OCI-LY3 (cell line): ENCODE measurements around the gene TMEM19.

Experiments
- H2AFZ ChIP-seq: fragments of 200-600, 300-600 bp; shearing (Covaris generic); 2 replicates; pipeline ENCODE4 v1.6.0; 2014; ENCODE audit warnings: antibody characterized with exemption, low read depth, low read length
- H3K27ac ChIP-seq: fragments of 200-600, 300-600 bp; sonication (generic); 2 replicates; pipeline ENCODE4 v1.5.1; 2014; ENCODE audit warnings: mild to moderate bottlenecking, low read length, moderate library complexity, mixed read lengths
- H3K27me3 ChIP-seq: fragments of 200-600, 300-600 bp; sonication (generic); 2 replicates; pipeline ENCODE4 v1.6.1; 2014; ENCODE audit warnings: low read depth, low read length, mixed read lengths
- H3K36me3 ChIP-seq: fragments of 200-600, 300-600 bp; sonication (generic); replicated peaks from 2 replicates; pipeline ENCODE3; 2014; ENCODE audit warnings: low read depth, low read length, mixed read lengths
- H3K4me1 ChIP-seq: fragments of 300-600, 200-600 bp; sonication (generic); 2 replicates; pipeline ENCODE4 v1.6.1; 2014; ENCODE audit warnings: low read length, mixed read lengths
- H3K4me2 ChIP-seq: fragments of 200-600, 300-600 bp; sonication (generic); 2 replicates; pipeline ENCODE4 v1.6.1; 2014; ENCODE audit warnings: low read length, mixed read lengths
- H3K4me3 ChIP-seq: fragments of 300-600, 200-600 bp; sonication (generic); 2 replicates; pipeline ENCODE4 v1.5.1; 2014; ENCODE audit warnings: antibody characterized with exemption, mild to moderate bottlenecking, low read length, moderate library complexity
- H3K79me2 ChIP-seq: fragments of 300-600, 200-600 bp; shearing (Covaris generic); 2 replicates; pipeline ENCODE4 v1.6.1; 2014; ENCODE audit warnings: mild to moderate bottlenecking, low read length, mixed read lengths
- H3K9ac ChIP-seq: fragments of 300-600, 200-600 bp; shearing (Covaris generic); 2 replicates; pipeline ENCODE4 v1.6.0; 2014; ENCODE audit warnings: mild to moderate bottlenecking, low read length, moderate library complexity
- H3K9me3 ChIP-seq: fragments of 200-600, 300-600 bp; shearing (Covaris generic); 2 replicates; pipeline ENCODE4 v1.6.1; 2014; ENCODE audit warnings: low read length, mixed read lengths; ENCODE audit not compliant: insufficient read depth
- H4K20me1 ChIP-seq: fragments of 200-600, 300-600 bp; sonication (generic); 2 replicates; pipeline ENCODE4 v1.6.1; 2016; ENCODE audit warnings: low read length, mixed read lengths; ENCODE audit not compliant: insufficient read depth
- EZH2phosphoT487 ChIP-seq: fragments of 200-600 bp; shearing (Covaris generic); IDR thresholded peaks from 2 replicates; pipeline ENCODE4 v1.6.1; 2018; ENCODE audit warnings: antibody characterized with exemption, mixed run types, low read depth
- TF ChIP-seq, protein P1 (sequence below): fragments of 200-600, 300-600 bp; sonication (generic); IDR thresholded peaks from 2 replicates; pipeline ENCODE4 v1.5.1; 2014; ENCODE audit warnings: antibody characterized with exemption, low read length, low read depth

The TMEM19 gene

DNA sequence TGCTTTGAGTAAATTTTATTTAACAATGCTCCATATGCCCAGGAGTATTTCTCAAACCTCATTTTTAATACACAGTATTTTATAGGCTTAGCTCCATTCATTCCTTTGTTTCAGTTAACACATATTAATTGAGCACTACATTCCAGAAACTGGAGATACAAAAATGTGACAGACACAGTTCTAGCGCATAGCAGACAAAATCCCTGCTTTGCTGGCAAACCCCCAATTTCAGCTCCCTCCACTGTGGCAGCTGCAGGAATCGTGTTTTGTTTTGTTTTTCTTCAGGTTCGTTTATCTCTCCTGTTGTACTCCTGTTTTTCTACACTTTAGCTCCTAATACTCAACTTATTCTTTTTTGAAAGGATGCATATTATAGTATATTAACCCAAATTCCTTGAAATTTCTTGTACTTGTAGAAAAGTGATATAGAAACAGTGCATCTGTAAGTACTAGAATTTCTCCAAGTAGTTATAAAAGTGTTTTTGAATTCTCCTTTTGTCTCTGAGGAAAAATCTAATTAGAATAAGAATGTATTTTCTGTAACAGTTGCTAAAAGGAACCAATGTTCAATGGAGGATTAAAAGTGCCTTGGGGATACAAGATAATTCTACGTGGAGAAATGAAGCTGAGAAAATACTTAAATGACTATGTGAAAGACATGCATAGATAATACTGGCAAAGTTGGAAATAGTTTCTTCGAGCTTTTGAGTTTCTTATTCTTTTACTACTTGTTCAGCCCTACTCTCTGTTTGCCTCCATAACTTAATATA lies 62.4 kb downstream of the TMEM19 start:
- no peak overlapping the region for H3K9ac ChIP-seq
- no peaks in the 10 kb centered on the region for H3K36me3 ChIP-seq
- H3K27me3 ChIP-seq = peaks cover 16% of the 10 kb centered on the region
- no peak overlapping the region for H2AFZ ChIP-seq
- no peak overlapping the region for H3K27ac ChIP-seq
- H3K79me2 ChIP-seq = no peaks in the 10 kb centered on the region
- H3K9me3 ChIP-seq = no peaks in the 10 kb centered on the region
- no peak overlapping the region for H3K4me3 ChIP-seq
- H3K4me2 ChIP-seq = no peak overlapping the region
- TF ChIP-seq, protein P1, sequence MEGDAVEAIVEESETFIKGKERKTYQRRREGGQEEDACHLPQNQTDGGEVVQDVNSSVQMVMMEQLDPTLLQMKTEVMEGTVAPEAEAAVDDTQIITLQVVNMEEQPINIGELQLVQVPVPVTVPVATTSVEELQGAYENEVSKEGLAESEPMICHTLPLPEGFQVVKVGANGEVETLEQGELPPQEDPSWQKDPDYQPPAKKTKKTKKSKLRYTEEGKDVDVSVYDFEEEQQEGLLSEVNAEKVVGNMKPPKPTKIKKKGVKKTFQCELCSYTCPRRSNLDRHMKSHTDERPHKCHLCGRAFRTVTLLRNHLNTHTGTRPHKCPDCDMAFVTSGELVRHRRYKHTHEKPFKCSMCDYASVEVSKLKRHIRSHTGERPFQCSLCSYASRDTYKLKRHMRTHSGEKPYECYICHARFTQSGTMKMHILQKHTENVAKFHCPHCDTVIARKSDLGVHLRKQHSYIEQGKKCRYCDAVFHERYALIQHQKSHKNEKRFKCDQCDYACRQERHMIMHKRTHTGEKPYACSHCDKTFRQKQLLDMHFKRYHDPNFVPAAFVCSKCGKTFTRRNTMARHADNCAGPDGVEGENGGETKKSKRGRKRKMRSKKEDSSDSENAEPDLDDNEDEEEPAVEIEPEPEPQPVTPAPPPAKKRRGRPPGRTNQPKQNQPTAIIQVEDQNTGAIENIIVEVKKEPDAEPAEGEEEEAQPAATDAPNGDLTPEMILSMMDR = no peak
- TF ChIP-seq EZH2phosphoT487 = no peak
- peaks cover 13% of the 10 kb centered on the region for H3K4me1 ChIP-seq
- no peaks in the 10 kb centered on the region for H4K20me1 ChIP-seq

DNA sequence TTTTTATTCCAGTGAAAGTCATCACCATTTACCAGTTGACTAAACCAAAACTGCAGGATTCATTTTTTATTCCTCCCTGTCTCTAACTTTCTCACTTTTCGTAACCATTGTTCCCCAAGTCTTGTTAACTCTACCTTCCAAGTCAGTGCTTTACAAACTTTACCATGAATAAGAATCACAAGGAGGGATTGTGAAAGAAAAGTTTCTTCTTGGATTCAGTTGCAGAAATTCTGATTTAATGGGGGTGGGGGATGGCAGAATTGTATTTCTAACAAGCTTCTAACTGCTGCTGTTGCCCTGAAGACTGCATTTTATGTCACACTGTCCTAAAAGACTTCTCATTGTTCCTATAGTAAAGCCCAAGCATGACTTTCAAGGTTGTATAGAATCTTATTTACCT lies 63.8 kb downstream of the TMEM19 start:
- Histone ChIP-seq H3K4me2 (no peak overlapping the region), H4K20me1 (no peaks in the 10 kb centered on the region), H3K9ac (no peak overlapping the region), H3K9me3 (no peaks in the 10 kb centered on the region), H3K4me3 (no peak overlapping the region), H2AFZ (no peak overlapping the region), H3K27ac (no peak overlapping the region), H3K27me3 (peaks cover 16% of the 10 kb centered on the region), H3K79me2 (peaks cover under 1% of the 10 kb centered on the region; the same call in 1 of the 2 replicates), H3K36me3 (no peaks in the 10 kb centered on the region), H3K4me1 (peaks cover 18% of the 10 kb centered on the region)
- TF ChIP-seq, protein P1 = no peak
- TF ChIP-seq EZH2phosphoT487 = no peak

DNA sequence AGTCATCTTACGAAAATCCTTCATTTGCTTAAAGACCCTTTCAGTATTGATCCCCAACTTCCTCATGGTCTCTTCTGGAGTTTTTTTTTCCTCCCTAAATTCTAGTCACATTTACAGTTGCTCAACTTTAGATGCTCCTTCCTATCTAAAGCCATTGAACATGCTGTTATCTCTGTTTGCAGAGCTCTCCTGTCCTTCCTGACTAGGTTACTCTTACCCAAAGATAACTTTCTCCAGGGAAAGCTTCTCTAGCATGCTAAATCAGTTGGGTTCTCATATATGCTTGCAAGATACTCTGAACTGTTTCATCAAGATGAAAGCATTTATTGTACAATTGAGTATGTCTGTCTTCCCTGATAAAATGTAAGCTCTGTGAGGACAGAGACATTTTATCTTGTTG lies 67.0 kb downstream of the TMEM19 start:
- no peak for TF ChIP-seq EZH2phosphoT487
- TF ChIP-seq, protein P1 = no peak
- peak overlapping the region; percentile 42; the same call in 1 of the 2 replicates for H2AFZ ChIP-seq

More for the DNA sequence above, 67.0 kb downstream of the TMEM19 start:
- Histone ChIP-seq H3K9ac (no peak overlapping the region), H3K4me3 (no peak overlapping the region), H3K27ac (no peak overlapping the region), H3K4me1 (peaks cover 23% of the 10 kb centered on the region), H4K20me1 (peaks cover 11% of the 10 kb centered on the region), H3K9me3 (peaks cover 4% of the 10 kb centered on the region; the same call in 1 of the 2 replicates), H3K4me2 (no peak overlapping the region), H3K27me3 (peaks cover 16% of the 10 kb centered on the region), H3K79me2 (peaks cover 32% of the 10 kb centered on the region), H3K36me3 (peaks cover 24% of the 10 kb centered on the region)
